ENCODE results near the gene GNA12.

GNA12 gene

DNA sequence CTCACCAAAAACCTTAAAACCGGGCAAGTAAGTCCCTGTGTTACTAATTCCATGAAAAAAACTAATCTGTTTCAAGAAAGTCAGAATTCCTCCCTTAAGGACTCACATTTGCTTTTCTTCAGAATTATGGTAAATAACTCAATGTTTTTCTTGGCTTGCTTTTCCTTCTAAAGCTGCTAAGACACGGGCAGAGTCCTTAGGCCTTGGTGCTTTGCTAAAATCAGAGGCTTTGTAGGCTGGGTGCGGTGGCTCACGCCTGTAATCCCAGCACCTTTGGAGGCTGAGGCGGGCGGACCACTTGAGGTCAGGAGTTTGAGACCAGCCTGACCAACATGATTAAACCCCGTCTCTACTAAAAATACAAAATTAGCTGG, 32.0 kb downstream of the GNA12 start:
- TF ChIP-seq YY1 (IDR thresholded peaks at IDR 0.05; ENCODE audit: low read depth): no peak

DNA sequence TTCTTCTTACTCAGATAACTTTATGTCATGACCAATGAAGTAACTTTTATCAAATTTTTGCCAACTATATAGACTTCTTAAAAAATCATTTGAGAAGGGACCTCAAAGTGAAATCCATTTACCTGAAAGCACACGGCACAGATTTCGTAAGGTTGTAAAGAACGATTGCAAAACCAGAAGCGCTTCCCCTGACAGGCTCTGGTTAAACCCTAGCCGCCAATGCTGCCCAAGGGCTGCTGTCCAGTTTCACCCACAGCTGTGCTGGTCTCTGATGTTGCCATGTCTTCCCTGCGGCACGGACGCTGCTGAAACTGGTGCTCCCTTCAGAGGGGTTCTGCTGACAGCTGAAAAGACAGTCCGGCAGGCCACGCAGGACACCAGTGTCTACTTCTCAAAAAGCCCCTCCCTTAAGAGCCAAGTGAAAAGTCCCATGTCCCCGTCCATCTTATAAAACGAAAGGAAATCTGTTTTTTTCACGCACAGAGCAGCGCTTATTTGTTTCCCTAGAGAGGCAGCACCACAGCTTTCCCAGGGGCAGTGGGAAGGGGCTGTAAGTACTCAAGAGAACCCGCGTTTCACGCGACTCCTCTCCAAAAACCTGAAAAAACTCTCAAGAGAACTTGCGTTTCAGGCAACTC, 32.5 kb downstream of the GNA12 start:
- TF ChIP-seq, protein P1, sequence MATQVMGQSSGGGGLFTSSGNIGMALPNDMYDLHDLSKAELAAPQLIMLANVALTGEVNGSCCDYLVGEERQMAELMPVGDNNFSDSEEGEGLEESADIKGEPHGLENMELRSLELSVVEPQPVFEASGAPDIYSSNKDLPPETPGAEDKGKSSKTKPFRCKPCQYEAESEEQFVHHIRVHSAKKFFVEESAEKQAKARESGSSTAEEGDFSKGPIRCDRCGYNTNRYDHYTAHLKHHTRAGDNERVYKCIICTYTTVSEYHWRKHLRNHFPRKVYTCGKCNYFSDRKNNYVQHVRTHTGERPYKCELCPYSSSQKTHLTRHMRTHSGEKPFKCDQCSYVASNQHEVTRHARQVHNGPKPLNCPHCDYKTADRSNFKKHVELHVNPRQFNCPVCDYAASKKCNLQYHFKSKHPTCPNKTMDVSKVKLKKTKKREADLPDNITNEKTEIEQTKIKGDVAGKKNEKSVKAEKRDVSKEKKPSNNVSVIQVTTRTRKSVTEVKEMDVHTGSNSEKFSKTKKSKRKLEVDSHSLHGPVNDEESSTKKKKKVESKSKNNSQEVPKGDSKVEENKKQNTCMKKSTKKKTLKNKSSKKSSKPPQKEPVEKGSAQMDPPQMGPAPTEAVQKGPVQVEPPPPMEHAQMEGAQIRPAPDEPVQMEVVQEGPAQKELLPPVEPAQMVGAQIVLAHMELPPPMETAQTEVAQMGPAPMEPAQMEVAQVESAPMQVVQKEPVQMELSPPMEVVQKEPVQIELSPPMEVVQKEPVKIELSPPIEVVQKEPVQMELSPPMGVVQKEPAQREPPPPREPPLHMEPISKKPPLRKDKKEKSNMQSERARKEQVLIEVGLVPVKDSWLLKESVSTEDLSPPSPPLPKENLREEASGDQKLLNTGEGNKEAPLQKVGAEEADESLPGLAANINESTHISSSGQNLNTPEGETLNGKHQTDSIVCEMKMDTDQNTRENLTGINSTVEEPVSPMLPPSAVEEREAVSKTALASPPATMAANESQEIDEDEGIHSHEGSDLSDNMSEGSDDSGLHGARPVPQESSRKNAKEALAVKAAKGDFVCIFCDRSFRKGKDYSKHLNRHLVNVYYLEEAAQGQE (IDR thresholded peaks at IDR 0.05; ENCODE audit: low read depth): no peak
- TF ChIP-seq FOXM1 (IDR thresholded peaks at IDR 0.05; ENCODE audit: borderline replicate concordance, low read depth): no peak
- no peak for TF ChIP-seq YY1 (IDR thresholded peaks at IDR 0.05; ENCODE audit: low read depth)
- no peak for TF ChIP-seq EGR1 (IDR thresholded peaks at IDR 0.05)
- TF ChIP-seq TEAD4 (IDR thresholded peaks at IDR 0.05): no peak
- TF ChIP-seq TAF1 (IDR thresholded peaks at IDR 0.05; ENCODE audit: low read depth): no peak
- no peak for TF ChIP-seq CREB1 (IDR thresholded peaks at IDR 0.05; ENCODE audit: low read depth)
- TF ChIP-seq, protein P2, sequence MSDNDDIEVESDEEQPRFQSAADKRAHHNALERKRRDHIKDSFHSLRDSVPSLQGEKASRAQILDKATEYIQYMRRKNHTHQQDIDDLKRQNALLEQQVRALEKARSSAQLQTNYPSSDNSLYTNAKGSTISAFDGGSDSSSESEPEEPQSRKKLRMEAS (IDR thresholded peaks at IDR 0.05): no peak
- no peak for TF ChIP-seq RAD21 (IDR thresholded peaks at IDR 0.05; ENCODE audit: low read depth)
- TF ChIP-seq NFIC (IDR thresholded peaks at IDR 0.05): no peak
- TF ChIP-seq TCF12 (IDR thresholded peaks at IDR 0.05; ENCODE audit: low read depth): no peak
- TF ChIP-seq ZBTB7A (IDR thresholded peaks at IDR 0.05; ENCODE audit: low read depth): no peak
- no peak for TF ChIP-seq EP300 (IDR thresholded peaks at IDR 0.05; ENCODE audit: borderline replicate concordance)

DNA sequence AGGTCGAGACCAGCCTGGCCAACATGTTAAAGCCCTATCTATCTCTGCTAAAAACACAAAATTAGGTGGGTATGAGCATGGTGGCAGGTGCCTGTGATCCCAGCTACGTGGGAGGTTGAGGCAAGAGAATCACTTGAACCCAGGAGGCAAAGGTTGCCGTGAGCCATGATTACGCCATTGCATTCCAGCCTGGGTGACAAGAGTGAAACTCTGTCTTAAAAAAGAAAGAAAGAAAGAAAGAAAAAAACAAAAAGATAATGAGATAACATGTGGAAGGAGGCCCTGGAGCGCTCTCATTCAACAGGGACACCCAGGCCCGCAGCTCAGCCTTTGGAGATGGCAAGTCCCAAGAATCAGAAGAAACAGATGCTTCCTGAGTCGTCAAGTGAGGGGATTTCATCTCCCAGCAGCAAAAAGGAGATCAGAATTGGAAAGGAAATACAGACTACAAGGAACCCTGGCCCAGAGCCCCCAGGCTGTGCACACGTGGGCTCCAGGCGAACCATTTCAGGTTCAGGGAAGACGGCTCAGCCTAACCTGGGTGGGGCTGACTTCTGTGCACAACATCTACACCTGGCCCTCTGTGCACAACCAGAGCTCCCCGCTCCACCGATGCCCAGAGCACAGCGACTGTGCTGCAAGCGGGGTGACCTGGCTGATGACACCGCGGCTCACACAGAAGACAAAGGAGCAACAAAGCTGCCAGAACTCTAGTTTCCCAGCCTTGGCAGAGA, 33.3 kb downstream of the GNA12 start:
- no peak for TF ChIP-seq RAD21 (IDR thresholded peaks at IDR 0.05; ENCODE audit: low read depth)
- TF ChIP-seq, protein P2 (IDR thresholded peaks at IDR 0.05): no peak
- TF ChIP-seq FOXM1 (IDR thresholded peaks at IDR 0.05; ENCODE audit: borderline replicate concordance, low read depth): no peak
- no peak for TF ChIP-seq EGR1 (IDR thresholded peaks at IDR 0.05)
- no peak for TF ChIP-seq CEBPB (IDR thresholded peaks at IDR 0.05)
- TF ChIP-seq TEAD4 (IDR thresholded peaks at IDR 0.05): no peak
- no peak for TF ChIP-seq CREB1 (IDR thresholded peaks at IDR 0.05; ENCODE audit: low read depth)
- TF ChIP-seq, protein P1 (IDR thresholded peaks at IDR 0.05; ENCODE audit: low read depth): no peak

DNA sequence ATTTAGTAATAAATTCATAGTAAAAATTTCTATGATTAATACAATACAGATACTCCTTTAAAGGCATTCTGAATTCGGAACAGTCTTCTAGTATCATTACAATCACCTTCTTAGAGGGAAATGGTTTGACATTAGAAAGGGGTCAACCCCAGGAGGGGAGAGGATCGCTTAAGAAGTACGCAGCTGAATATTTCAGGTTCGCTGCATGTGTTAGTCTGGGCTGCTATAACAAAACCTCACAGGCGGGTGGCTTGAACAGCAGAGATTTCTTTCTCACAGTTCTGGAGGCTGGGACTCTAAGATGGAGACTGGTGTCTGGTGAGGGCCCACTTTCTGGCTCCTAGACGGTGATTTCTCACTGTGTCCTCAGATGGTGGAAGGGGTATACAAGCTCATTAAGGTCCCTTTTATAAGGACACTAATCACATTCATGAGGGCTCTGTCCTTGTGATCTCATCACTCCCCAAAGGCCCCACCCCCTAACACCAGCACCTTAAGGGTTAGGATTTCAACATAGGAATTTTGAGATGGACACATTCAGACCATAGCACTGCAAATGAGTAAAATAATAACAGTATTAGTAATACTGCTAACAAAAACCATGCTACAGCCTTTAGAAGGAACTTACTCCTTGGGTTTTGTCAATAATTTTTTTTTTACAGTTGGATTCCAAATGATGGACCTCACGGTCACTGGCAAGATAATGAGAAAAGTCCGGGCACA, 34.0 kb downstream of the GNA12 start:
- TF ChIP-seq CEBPB (IDR thresholded peaks at IDR 0.05) (no peak), TCF12 (IDR thresholded peaks at IDR 0.05; ENCODE audit: low read depth) (no peak), TEAD4 (IDR thresholded peaks at IDR 0.05) (no peak), TAF1 (IDR thresholded peaks at IDR 0.05; ENCODE audit: low read depth) (no peak), YY1 (IDR thresholded peaks at IDR 0.05; ENCODE audit: low read depth) (no peak), EGR1 (IDR thresholded peaks at IDR 0.05) (no peak)

DNA sequence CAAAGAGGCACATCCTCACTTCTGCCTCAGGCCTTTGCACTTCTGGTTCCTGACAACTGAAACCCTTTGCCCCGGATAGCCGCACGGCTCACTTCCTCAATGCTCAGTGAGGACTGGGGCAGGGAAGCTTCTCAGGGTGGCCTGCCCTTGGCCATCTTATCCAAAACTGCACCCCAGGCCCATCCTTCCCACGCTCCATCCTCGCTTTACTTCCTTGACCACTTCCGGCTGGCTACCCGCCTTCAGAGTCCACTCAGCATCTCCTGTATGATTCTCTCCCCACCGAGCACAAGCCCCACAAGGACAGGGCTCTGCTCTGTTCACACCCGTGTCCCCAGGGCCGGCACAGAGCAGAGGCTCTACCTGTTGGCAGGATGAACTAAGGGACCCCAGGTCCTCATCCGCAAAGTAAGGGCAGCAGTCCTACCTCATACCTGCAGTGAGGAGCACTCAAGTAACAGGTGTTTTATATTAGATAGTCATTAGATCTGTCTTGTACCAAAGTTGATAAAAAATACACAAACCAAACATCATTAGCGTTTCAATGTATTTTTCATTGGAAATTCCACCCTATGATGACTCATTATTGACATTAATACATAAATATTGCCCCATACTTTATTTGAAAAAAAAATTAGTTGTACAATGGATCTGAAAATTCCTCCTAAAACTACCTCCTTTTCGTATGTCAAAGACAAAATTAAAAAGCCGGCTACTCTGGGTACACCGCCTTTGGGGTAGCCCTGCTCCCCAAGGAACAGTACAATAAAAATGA, 35.0 kb downstream of the GNA12 start:
- TF ChIP-seq, protein P1 (IDR thresholded peaks at IDR 0.05; ENCODE audit: low read depth): no peak
- TF ChIP-seq, protein P2 (IDR thresholded peaks at IDR 0.05): no peak
- TF ChIP-seq EP300 (IDR thresholded peaks at IDR 0.05; ENCODE audit: borderline replicate concordance): no peak
- TF ChIP-seq TEAD4 (IDR thresholded peaks at IDR 0.05): no peak
- no peak for TF ChIP-seq ZBTB7A (IDR thresholded peaks at IDR 0.05; ENCODE audit: low read depth)
- no peak for TF ChIP-seq CEBPB (IDR thresholded peaks at IDR 0.05)
- TF ChIP-seq RAD21 (IDR thresholded peaks at IDR 0.05; ENCODE audit: low read depth): no peak
- no peak for TF ChIP-seq FOXM1 (IDR thresholded peaks at IDR 0.05; ENCODE audit: borderline replicate concordance, low read depth)
- TF ChIP-seq YY1 (IDR thresholded peaks at IDR 0.05; ENCODE audit: low read depth): no peak
- TF ChIP-seq, protein P3, sequence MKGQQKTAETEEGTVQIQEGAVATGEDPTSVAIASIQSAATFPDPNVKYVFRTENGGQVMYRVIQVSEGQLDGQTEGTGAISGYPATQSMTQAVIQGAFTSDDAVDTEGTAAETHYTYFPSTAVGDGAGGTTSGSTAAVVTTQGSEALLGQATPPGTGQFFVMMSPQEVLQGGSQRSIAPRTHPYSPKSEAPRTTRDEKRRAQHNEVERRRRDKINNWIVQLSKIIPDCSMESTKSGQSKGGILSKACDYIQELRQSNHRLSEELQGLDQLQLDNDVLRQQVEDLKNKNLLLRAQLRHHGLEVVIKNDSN (IDR thresholded peaks at IDR 0.05): no peak
- no peak for TF ChIP-seq NFIC (IDR thresholded peaks at IDR 0.05)
- TF ChIP-seq TCF12 (IDR thresholded peaks at IDR 0.05; ENCODE audit: low read depth): no peak
- no peak for TF ChIP-seq TAF1 (IDR thresholded peaks at IDR 0.05; ENCODE audit: low read depth)
- no peak for TF ChIP-seq CREB1 (IDR thresholded peaks at IDR 0.05; ENCODE audit: low read depth)
- no peak for TF ChIP-seq EGR1 (IDR thresholded peaks at IDR 0.05)

Measured in Ishikawa (cell line).